CD4-positive, alpha-beta T cell treated with Interleukin-2 at 100 ng/mL for 4 hours (primary cell): Measurements from ENCODE around the gene LNX1.

ENCODE experiments used
- DNase-seq: peaks from one replicate; pipeline ENCODE4 v3.0.0-alpha.2; 2020; ENCODE audit warnings: low spot score

The LNX1 gene

DNA sequence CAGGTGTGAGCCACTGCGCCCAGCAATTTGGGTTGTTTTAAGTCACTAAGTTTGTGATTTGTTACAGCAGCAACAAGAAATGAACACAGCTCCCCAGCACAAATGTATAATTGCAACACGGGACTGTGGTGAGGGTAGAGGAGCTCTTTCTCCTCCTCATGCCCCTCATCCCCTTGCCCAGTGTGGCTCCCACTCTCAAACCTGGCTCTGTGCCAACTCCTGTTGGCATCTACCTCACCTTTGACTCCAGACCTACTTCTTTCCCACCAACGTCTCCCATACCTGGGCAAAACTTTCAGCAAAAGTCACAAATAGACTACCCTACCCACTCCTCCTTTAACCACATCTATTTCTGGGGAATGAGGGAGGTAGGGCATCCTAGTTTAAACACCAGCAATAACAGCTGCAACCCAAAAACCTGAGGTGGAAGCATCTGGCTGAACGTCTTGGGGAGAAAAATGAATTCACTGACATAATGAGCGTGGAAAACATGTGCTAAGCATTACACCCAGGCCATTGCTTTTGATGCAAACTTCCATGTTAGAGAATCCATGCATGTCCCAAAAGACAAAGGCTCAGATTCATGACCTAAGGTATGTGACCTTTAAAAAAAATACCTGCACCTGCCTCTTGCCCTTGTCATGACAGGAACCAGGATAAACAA is 19.2 kb downstream of the LNX1 start:
- no peak for DNase-seq

DNA sequence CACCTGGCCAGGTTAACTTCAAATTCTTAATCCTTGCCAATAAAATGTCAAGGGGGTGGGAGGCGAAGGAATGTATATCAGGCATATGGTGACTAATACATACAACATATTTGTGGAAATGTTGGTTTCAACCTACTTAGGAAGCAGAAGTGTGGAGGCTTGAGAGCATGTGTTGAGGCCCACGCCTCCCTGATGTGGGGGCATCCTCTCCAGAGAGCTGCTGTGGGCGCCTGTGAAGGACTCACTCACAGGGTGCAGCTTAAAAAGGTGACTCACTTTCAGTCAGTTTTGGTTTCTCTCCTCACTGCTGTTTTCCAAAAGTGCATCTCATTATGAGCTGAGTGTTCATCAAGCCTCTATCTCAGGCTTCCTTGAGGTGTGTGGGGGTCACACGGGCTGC is 27.5 kb downstream of the LNX1 start:
- no peak for DNase-seq

DNA sequence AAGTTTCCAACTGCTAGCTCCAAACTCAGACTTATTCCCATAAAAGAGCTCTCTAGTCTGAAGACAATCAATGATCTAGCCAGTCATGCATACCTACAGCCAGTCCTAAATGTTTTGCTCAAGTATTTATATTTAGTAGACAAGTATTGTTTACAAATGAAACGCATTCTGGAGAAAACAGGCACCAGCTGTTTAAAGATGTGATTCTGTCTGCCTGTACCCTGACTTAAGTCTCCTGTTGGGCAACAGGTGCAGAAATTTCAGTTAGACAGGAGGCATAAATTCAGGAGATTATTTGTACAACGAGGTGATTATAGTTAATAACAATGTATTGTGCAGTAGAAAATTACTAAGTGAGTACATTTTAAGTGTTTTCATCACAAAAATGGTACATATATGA is 28.9 kb downstream of the LNX1 start:
- no peak for DNase-seq

DNA sequence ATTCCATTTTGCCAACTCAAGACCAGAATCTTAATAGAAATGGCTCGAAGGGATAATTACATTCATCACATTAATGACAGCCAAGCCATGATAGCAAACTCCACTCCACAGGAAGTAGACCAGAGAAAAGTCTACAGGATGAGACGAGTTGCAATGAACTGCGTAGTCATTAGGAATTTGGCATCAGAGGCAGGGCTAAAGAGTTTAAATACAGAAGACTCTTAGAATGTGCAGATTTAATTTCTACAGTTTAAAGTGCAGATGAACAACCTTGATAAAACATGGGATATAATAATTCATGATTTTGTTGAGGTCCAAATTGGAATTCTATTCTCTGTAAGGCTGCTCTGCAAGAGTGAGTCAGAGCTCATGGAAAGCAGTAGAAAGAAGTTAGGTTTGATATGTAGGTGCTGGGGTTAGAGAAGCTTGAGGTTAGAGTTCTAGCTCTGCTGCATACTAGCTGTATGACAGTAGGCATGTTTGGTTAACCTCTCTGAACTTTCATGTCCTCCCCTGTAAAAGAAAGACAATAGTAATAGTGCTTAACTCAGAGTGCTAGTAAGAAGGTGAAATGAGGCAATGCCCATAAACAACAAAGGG is 32.2 kb downstream of the LNX1 start:
- no peak for DNase-seq

DNA sequence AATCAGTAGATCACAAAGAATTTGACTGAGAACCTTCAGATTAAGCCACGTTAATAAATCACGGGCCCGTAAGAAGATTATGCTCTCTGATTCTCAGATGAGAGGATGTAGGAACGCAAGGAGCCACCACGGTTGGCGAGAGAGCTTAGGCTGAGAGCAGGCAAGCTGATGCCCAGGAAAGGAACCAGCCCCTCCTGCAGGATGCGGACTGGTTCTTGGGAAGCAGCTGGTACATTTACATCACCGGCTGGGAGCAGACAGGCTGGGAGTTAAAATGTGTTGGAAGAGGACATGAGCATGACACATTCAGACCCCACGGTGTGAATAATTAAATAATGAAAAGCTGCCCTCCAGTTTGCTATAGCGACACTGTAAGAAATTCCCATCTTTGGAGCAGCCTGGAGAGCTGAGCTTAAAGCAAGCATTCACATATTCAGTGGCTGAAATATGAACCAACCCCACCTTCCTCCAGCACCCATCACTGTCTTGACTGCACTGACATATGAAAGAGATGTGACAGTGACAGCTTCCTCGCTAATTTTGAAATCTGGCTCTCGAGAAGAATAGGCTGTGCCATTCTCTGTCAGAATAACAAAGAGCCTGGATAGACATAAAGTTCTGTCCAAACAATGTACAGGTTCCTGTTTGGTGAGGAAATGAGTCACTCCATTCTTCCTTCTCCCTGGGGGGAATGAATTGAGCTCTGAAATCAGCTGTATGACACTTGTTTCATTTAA is 33.1 kb downstream of the LNX1 start:
- DNase-seq, result no peak

DNA sequence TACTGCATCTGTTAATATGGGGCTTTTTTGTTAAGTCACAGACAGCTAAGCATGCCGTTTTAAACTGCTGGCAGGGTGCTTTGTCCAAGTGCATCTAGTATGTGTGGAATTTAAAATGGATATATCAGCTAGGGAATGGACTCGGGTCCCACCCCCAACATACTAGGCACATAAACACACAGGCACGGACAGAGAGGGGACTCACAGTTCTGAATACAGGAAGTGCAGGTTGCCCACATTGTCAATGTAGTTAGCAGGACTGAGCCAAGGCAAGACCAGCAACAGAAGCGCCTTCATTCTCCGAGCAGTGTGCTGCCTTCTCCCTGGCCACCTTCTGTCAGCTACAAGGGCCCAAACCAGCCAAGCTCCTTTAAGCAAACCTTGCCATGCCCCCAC is 33.6 kb downstream of the LNX1 start:
- no peak for DNase-seq

DNA sequence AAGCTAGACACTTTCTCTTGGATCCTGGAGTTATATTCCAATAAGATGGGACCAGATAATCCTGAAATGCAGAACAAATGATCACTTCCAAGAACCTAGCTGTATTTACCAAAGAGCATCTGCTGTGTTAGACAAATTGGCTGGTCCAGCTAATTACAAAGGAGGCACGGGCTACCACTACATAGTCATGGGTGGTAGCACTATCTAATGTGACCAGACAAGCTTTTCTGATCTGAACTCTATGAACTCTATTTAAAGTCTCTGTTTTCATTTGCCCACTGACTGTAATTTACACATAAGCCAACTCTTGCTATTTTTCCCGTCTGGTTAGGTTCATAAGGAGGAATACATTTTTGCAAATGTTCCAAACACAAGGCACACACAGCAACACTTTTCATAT is 34.6 kb downstream of the LNX1 start:
- no peak for DNase-seq

DNA sequence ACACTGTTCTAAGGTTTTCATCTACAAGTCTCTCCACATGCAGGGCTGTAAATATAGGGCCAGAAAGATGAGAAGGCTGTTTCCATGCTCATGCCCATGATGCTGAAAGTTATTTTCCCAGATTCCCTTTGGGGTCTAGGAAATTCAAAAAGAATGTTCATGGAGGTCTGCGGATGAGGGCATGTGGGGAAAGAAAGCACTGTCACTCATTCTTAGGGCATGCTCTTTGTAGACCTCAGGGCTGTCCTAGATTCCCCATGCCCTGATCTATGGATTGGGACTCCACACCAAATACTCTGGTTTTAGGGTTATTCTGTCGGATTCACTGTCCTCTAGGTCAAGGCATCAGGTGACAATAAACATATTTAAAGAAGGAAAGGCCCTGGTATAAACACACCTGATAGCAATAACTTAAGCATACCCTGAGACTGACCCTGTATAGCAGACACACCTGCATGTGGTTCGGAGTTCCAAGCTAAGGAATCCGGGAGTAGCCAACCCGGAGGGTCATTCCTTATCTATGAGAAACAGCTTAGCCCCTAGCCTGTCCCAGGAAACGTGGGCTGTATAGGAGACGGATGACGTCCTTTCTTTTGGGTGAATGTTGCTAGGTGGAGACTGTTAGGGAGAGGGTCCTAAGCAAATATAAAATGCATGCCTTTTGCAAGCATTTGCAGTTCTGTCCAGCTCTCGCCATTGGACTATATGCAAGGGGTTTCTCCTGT is 37.6 kb downstream of the LNX1 start:
- DNase-seq, result no peak

DNA sequence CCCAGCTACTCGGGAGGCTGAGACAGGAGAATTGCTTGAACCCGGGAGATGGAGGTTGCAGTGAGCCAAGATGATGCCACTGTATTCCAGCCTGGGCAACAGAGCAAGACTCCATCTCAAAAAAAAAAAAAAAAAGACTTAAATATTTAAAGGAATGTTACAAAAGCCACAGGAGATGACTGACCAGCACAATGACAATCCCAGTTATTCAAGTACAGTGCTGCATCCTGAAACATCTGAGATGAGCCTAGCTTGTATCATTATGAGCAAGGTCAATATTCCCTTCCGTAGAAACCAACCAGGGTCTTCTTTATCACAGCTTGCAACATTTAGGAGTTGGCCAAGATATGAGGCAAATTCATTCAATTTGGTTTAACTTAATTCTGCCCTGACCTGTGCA is 38.6 kb downstream of the LNX1 start:
- DNase-seq, result no peak

DNA sequence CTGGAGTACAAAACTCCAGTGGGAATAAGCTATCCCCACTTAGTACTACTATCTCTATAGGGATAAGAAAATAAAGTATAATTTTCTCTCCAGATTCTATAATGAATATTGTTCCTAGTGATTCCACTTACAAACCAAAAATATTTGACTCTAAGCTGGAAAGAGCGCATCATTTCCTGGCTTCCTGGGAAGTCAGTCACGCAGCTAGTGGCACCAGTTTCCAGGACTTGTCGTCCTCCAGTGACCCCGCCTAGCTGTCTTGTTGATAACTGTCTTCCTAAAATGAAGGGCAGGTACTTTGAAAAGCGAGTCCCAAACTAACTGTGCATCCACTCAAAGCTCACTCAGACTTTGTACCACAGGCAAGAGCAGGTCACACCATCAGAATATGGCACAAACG is 39.3 kb downstream of the LNX1 start:
- no peak for DNase-seq

DNA sequence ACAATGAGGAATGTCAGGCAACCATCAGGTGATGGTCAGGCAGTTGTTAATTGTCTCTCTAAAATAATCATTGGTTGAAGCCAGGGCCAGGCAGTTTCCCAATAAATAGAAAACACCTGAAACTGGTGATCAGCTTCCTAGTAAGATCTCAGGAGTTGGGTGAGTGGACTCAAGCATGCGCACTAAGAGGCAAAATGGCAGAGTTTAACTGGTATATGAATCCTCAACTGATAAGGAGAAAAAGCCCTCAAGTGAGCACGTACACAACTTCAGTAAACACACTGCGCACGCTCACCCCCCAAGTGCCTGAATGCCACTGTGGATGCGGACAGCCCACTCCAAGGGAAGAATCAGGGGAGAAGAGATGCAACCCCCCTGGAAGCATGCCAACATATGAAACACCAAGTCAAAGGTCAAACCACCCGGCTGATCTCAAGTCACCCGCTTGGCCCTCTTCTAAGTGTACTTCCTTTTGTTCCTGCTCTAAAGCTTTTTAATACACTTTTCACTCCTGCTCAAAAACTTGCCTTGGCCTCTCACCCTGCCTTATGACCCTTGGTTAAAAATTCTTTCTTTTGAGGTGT is 39.9 kb downstream of the LNX1 start:
- DNase-seq, result no peak

DNA sequence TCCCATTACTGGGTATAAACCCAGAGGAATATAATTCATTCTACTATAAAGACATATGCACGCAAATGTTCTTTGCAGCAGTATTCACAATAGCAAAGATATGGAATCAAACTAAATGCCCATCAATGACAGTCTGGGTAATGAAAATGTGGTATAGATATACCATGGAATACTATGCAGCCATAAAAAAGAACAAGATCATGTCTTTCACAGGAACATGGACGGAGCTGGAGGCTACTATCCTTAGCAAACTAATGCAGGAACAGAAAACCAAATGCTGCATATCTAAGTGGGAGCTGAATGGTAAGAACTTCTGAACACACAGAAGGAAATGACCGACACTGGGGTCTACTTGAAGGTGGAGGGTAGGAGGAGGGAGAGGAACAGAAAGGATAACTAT is 42.6 kb downstream of the LNX1 start:
- DNase-seq, result no peak

DNA sequence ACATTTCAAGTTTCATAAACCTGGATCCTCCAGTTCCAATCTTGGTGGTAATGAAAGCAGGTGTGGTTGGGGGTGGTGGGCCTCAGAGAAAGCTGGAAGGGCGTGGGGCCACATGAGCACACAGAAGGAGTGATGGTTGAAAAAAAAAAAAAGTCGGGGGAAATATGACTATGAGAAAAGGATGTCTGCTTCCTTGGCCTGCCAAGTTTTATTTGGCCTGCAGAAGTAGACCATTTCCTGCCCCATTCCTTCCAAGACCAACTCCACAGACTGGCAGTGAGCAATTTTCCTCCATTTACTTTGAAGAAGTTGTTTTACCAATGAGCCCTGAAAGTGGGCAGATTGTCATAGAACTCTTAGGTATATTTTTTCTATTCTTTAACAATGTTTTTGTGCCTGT is 43.3 kb downstream of the LNX1 start:
- DNase-seq, result no peak

DNA sequence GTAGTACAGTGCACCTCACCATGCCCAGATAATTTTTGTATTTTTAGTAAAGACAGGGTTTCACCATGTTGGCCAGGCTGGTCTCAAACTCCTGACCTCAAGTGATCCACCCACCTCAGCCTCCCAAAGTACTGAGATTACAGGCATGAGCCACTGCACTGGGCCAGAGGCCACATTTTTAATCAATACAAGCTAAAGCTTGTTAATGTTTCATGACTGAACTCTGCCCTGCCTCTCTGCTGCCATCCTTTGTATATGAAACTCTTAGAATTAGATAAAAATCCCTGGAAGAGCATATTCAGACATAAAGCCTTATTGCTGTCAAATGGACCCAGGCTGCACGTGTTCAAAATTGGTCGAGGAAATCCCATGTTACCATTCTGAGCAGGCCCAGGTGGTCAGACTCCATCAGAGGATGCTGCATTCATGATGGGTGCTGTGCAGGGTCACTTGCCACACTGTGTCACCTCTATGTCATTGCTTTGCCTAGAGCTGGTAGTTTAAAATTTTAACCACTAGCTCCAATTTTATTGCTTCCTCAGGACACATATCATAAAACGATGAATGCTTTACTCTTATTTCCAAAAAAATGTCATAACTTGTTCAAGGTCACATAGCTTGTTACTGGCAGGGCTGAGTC is 45.2 kb downstream of the LNX1 start:
- DNase-seq, result no peak

DNA sequence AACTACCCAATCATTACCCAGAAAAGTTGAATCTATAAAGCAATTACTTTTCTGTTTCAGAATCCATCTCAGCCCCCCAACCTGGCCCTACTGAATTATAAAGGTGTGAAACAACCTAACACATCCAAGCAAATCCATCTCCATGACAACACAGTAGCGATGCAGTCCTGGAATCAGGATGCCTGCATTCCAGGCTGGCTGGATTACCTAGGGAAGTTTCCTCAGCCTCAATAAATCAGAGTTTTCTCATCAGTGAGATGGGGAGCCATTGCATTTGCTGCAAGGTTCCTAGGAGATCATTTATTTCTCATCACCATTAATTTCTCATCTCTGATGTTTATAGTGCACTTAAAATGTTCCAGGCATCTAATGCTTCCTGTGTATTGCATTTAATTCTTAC is 46.0 kb downstream of the LNX1 start:
- no peak for DNase-seq

DNA sequence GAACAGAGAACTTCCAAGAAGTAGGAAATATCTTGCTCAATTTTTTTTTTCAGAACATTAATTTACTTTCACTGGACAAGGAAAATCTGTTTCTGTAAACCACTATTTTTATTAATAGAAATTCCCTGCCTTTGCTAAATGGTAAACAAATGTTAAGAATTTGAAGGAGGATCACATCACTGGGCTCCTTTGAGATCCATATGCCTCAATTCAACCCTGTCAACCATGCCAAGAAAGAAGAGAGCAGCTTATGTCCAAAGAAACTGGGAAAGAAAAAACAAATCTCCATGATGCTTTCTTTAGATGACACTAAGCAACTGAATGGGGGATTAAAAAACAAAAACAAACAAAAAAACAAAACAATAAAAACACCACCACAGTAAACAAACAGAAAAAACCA is 47.7 kb downstream of the LNX1 start:
- no peak for DNase-seq

DNA sequence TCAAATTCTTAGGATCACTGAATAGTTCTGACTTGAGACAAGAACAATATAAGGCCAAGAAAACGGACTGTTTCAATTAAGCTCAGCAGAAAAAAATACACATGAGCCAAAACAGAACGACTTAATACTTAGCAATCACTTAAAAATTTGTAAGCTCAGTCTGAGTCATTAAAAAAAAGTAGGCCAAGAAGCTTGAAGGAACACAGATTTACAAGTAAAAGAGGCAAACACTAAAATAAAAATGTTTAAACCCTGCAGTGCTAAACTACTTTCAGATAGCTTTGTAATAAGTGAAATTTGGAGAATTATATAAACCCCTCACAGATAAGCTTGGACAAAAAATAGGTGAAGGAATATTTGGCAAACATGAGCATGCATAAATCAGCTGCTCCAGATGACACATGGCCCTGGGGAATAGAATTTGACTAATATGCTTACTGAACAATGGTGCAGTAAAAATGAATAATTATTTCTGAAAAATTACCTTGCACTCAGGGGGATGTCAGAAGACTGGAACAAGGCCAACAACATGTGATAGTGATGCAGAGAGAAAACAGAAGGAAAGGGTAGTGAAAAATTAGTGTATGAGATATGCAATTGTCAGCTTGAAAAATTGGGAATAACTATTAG is 49.6 kb downstream of the LNX1 start:
- no peak for DNase-seq

DNA sequence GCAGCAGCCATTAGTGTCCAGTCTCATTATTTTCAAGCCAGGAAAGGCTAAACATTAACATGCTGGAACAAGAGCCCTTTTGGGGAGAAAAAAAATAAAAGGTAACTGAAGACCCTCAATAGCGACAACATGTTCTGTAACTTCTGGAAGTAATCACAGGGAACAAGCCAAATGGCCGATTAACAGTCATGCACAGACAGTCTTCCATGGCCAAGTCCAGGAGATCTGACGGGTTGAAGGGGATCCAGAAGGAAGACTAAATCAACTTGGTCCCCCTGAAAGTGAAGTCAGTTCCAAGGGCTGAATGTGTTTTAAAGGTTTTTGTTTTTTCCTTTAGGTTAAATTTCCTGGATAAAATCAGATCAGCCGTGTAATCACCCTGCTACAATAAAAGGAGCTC is 52.5 kb downstream of the LNX1 start:
- no peak for DNase-seq

DNA sequence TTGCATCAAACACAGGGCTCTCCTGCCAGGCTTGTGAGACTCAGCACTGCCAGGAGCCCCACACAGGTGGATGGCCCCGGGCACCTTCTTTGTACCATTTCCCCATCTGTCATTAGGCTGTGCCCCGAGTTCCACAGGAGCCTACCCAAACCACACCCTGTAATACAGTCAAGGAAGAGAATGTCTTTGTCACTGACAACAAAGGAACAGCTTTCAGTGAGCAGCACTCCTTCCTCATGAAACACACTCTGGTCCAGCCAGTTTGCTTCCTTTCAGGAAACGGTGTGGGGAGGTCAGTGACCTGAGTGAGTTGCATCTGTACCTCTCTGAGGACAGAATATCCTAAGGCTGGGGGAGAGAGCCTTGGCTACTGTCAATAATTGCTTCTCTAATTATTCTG is 53.7 kb downstream of the LNX1 start:
- DNase-seq, result no peak

DNA sequence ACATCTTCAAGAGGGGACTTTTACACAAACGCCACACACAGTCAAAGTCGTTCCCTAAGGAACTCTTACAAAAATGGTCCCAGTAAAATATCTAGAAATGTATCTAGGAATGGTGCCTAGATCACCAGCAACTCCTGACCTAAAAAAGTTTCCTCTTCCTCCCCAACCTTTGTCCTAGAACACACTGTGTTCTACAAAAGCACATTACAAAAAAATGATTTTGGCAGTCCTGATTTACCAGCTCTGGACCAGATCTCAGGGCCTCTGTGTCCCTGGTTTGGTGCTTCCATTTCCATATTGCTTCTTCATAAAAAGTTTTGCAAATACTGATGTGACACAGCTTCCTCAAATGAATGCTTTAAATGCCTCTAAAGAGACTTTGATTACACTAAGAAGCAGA is 55.0 kb downstream of the LNX1 start:
- DNase-seq, result no peak

DNA sequence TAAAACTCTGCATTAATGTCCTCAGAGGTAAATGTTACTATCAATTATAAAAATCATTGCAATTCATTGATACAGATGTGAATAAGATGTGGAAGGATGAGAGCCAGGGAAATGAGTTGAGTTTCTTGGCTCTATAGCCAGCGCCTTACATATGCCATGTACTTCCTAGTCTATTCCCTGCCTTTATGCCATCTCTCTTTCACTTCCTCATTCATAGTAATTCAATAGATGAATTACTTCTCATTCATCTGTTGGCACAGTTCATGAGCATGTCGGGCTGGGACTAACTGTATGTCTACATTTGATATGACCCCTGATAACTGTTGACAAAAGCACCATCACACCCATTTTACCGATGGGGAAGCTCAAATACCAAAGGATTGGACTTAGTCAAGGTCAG is 55.7 kb downstream of the LNX1 start:
- no peak for DNase-seq

DNA sequence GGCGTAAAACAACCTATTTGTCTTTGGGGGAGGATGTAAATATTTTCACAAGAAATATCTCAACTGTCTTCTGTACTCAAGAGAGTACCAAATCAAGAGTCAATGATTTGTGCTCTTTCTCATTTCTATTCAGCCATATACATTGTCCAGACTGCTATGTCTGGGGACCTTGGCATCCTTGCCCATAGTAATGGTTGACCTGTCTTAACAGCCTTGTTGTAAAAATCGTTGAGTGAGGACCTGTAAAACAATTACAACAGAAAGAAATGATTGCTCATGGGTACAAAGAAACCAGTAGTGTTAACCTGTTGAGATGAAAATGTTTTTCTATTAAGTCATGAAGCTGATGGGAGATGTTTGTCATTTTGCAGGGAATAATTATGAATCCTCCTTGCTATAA is 56.6 kb downstream of the LNX1 start:
- no peak for DNase-seq
